Measurements from ENCODE around the gene FNIP1.

GRCh38 chr5:131617140-131617822 is 179.5 kb downstream of the FNIP1 start:
- TF ChIP-seq CTCF (IDR thresholded peaks at IDR 0.05) = no peak
- TF ChIP-seq POLR2A (IDR thresholded peaks at IDR 0.05) = no peak
- no peak for TF ChIP-seq POLR2AphosphoS5 (IDR thresholded peaks at IDR 0.05; ENCODE audit: insufficient read depth in 1 of 2, low read depth in 1 of 2)

Data from vagina (tissue), 2 donors.